Head of caudate nucleus (tissue), 42 donors: ENCODE data around the gene CRTAP.
"Not testable (repeated sequence)": the region's sequence is repeated elsewhere in the genome, so short reads cannot be mapped to it uniquely, and the experiment has no call there.

Experiments used
- DNase-seq, 42 donors: peaks; one replicate each; pipeline versions ENCODE4 v3.0.0 to v3.0.0-alpha.2; 2020 to 2021; ENCODE audit warnings: mixed read lengths in 7 of 42
- intact Hi-C: fragments of 100-400 bp; cut with DNase I; formaldehyde crosslinking; loops from one replicate; pipeline ENCODE4 v1.15.0; 2022

CRTAP gene

DNA sequence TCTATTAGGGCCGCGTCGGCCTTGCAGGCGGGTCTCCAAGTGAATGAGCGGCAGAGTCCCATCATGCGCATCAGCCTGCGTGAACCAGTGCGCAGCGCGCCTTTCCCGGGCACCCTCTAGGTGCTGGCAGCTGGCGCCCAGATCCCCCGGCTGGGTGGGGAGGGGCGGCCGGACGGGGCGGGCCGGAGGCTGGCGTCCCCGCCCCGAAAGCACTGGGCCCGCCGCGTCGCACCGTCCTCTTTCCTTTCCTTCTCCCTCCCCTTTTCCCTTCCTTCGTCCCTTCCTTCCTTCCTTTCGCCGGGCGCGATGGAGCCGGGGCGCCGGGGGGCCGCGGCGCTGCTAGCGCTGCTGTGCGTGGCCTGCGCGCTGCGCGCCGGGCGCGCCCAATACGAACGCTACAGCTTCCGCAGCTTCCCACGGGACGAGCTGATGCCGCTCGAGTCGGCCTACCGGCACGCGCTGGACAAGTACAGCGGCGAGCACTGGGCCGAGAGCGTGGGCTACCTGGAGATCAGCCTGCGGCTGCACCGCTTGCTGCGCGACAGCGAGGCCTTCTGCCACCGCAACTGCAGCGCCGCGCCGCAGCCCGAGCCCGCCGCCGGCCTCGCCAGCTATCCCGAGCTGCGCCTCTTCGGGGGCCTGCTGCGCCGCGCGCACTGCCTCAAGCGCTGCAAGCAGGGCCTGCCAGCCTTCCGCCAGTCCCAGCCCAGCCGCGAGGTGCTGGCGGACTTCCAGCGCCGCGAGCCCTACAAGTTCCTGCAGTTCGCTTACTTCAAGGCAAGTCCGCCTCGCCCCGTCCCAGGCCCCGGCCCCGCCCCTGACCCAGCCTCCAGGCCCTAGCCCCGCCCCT lies at the start of gene CRTAP:
TSS of gene CRTAP (plus strand) at position 243 of the 850 bp plus-strand sequence. CDS start at position 307, 64 bp downstream.
- DNase-seq, result peak; percentile 83 to 98 (median 94)
- intact Hi-C loops, result no loop called here

DNA sequence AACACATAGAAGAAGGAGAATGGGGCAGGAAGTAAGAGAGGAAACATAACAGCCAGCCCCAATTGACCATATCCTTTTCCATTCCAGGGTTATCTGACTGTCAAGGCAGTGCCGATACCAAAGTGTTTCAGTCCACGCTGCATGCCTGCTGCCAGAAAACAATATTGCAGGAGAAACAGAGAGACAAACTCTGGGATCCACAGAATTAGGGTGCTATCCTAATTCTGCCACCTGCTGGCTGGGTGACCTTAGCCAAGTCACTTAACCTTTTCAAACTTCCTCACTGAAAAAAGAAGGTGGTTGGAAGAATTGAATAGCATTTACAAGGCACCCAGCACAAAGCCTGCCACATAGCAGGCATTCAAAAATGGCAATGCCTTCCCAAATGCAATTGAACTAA lies 48.9 kb upstream of the CRTAP start:
- intact Hi-C loops, result no loop called here
- no peak for DNase-seq

- no peak for DNase-seq
- intact Hi-C loops, result no loop called here
These were observed 46.3 kb upstream of the CRTAP start for GRCh38 chr3:33067484-33067883.

- intact Hi-C loops, DNase-seq: not testable (repeated sequence)
These were observed 44.0 kb upstream of the CRTAP start for GRCh38 chr3:33069862-33070261.

DNA sequence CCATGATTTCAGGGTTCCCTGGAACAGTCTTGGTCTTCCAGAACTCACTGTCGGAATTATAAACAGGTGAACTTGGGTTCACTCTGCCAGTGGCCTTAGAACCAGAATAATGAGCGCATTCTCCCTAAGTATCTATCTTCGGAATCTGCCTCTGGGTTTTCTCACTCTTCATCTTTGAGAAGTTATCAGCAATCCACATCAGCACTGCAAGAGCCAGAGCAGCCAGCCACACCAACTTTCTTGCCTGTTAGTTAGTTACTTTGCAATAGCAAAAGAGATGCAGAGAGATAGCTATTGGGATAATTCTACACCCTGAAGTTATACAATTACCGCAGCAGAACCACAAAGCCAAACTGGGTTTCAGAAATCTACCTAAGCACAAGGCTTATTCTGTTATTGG lies 42.6 kb upstream of the CRTAP start:
- peak in 1 of 42 donors; percentile 3 for DNase-seq
- intact Hi-C loops, result no loop called here

- intact Hi-C loops, result no loop called here
- peak in 1 of 42 donors; percentile 6 for DNase-seq
These were observed 41.9 kb upstream of the CRTAP start for GRCh38 chr3:33071946-33072345.

DNA sequence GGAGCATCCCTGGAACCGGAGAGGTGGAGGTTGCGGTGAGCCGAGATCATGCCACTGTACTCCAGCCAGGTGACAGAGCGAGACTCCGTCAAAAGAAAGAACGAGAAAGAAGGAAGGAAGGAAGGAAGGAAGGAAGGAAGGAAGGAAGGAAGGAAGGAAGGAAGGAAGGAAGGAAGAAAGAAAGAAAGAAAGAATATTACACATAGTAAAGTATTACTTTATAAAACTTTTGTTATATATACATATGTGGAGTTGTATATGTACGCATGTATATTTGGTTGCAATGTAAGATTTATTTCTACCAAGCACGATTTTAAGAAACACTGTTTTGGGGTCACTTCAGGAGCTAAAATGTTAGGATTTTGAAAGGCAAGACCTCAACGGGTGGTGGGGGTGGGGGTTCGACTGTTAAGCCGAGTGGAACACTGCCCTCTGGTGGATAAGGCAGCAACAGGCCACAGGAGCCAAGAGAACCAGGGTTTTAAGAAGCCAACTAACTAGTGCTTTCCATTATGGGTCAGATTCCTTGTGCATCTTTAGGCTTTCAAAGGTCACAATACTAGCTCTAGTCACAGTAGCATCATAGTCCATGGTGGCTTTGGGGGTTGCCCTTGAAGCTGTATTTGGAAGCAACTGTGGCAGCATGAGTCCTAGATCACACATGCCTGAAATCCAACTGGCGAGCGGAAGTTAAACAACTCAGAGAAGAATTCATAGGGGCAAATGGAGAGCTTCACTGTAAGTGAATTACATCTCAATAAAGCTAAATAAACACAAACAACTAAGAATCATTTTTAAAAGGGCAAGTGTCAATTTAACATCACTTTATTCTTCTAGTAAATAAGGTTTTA lies 39.4 kb upstream of the CRTAP start:
- peak; percentile 38 to 88 (median 71) for DNase-seq
- intact Hi-C loops, result no loop called here

- intact Hi-C loops, result no loop called here
- DNase-seq, result peak in 2 of 42 donors; percentile 44 to 52
These were observed 37.8 kb upstream of the CRTAP start for GRCh38 chr3:33075995-33076394.

DNA sequence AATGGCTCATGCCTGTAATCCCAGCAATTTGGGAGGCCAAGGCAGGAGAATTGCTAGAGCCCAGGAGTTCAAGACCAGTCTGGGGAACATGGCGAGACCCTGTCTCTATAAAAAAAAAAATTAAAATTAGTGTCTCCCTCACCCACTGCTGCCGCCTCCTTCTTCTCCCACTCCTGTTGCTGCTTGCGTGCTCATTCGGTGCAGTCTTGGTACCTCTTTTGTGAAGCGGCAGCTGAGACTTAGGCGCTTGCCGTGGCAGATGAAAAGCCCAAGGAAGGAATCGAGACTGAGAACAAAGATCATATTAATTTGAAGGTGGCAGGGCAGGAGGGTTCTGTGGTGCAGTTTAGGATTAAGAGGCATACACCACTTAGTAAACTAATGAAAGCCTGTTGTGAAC lies 36.9 kb upstream of the CRTAP start:
- intact Hi-C loops, result no loop called here
- peak in 25 of 42 donors; percentile 18 to 72 (median 38) for DNase-seq

DNA sequence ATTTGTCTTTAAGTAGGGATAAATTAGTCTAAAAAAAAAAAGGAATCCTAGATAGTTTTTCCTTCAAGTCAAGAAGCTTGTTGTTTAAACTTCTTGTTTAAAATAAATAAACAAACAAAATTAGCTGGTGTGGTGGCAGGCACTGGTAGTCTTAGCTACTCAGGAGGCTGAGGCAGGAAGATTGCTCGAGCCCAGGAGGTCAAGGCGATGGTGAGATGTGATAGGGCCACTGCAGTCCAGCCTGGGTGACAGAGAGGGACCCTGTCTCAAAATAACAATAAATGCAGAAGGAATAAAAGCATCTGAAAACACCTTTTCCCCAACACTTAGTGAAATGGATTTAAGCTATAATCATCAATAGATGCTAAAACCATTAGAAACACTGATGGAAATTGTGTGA lies 35.8 kb upstream of the CRTAP start:
- no peak for DNase-seq
- intact Hi-C loops, result no loop called here

DNA sequence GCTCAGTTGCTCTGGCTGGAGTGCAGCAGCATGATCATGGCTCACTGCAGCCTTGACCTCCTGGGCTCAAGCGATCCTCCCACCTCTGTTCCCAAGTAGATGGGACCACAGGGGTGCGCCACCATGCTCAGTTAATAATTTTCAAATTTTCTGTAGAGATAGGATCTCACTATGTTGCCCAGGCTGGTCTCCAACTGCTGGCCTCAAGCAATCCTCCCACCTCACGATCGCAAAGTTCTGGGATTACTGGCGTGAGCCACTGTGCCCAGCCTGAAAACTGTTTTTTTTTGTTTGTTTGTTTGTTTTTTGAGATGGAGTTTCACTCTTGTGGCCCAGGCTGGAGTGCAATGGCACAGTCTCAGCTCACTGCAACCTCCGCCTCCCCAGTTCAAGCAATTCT lies 34.0 kb upstream of the CRTAP start:
- DNase-seq, intact Hi-C loops: not testable (repeated sequence)

- intact Hi-C loops, result no loop called here
These were observed 32.0 kb upstream of the CRTAP start for GRCh38 chr3:33081812-33082211.

GRCh38 chr3:33083958-33084357 lies 29.9 kb upstream of the CRTAP start:
- DNase-seq, result no peak
- intact Hi-C loops, result no loop called here

More at GRCh38 chr3:33081812-33082211, 32.0 kb upstream of the CRTAP start:
- DNase-seq, result no peak

GRCh38 chr3:33088691-33089090 lies 25.1 kb upstream of the CRTAP start:
- intact Hi-C loops, result no loop called here
- DNase-seq, result no peak

DNA sequence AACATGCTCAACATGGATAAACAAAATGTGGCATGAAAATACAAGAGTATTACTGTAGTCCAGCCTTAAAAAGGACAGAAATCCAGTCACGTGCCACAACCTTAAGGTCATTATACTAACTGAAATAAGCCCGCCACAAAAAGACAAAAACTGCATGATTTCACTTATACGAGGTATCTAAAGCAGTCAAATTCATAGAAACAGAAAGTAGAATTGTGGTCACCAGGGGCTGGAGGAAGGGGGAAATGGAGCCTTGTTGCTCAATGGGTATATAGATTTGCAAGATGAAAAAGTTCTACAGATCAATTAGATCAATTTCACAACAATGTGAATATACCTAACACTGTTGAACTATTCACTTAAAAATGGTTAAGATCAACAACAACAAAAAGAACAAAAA lies 24.3 kb upstream of the CRTAP start:
- no peak for DNase-seq
- intact Hi-C loops, result no loop called here

DNA sequence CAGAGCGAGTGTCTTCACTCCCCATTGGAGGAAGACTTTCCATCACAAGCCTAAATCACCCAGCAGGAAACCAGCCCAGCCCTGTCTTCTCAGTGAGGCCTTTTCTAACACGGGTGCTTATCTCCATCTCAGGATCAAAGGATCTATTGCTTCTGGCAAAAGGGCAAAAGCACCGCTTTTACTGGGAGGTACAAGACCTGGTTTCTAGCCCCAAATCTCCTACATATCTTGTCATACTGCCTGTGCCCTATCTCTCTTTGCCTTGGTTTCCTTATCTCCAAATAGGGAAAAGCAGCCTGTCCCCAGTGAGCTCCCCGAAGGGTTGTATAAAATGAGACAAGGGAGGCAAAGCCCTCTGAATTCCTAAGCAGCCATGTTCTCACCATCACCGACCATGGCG lies 22.1 kb upstream of the CRTAP start:
- no peak for DNase-seq
- intact Hi-C loops, result no loop called here

- intact Hi-C loops, result no loop called here
- DNase-seq, result no peak
These were observed 21.1 kb upstream of the CRTAP start for GRCh38 chr3:33092496-33093254.

- intact Hi-C loops, result no loop called here
- no peak for DNase-seq
These were observed 20.0 kb upstream of the CRTAP start for GRCh38 chr3:33093847-33094246.

DNA sequence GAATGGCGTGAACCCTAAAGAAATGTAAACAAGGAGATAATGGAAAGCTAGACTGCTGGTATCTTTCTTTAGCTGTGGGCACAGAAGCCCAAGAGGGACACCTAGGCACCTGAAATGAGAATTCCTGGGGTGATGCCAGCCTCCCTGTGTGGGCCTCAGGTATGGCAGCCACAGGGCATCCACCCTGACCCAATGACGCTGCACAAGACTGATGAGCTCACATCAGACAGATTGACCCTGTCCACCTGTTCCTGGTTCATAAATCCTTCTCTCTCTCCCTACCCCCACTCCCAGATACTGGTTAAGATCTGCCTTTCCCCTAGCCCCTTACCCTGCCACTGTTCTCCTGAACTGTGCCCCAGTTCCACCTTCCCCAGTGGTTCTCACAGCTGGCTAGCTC lies 18.4 kb upstream of the CRTAP start:
- intact Hi-C loops, result no loop called here
- DNase-seq, result no peak
